HL-60 (cell line): Measurements from ENCODE around the gene MYOZ1.

Experiments
- GABPA ChIP-seq: IDR thresholded peaks from 2 replicates; pipeline ENCODE4 v1.6.1; 2012; ENCODE audit warnings: low read depth
- POLR2AphosphoS5 ChIP-seq: IDR thresholded peaks from 2 replicates; pipeline ENCODE4 v1.6.1; 2012; ENCODE audit warnings: low read depth
- REST ChIP-seq: IDR thresholded peaks from 2 replicates; pipeline ENCODE4 v1.6.1; 2012; ENCODE audit warnings: low read depth; ENCODE audit not compliant: insufficient replicate concordance
- SPI1 ChIP-seq: IDR thresholded peaks from 2 replicates; pipeline ENCODE4 v1.6.1; 2012; ENCODE audit warnings: low read depth, mild to moderate bottlenecking, borderline replicate concordance
- TF ChIP-seq, protein P1 (sequence below): IDR thresholded peaks from one replicate; pipeline ENCODE4 v1.5.1; 2011; ENCODE audit warnings: low read length, control low read depth, inconsistent platforms; ENCODE audit not compliant: insufficient read depth

DNA sequence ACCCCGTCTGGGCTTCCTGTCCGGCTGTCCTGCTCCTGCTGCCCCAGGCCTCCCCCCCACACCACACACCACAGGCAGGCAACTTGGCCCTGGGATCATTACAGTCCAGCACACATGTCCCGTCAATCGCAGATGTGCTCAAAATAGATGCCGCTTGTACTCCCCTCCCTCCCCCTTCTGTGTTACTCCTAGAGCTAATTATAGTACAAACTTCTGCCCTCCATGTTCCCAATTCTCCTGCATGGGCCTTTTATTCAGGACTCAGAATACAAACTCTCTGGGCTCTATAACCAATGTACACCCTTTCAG, 14.7 kb upstream of the MYOZ1 start, which contains the start of gene SYNPO2L:
- TF ChIP-seq, protein P1, sequence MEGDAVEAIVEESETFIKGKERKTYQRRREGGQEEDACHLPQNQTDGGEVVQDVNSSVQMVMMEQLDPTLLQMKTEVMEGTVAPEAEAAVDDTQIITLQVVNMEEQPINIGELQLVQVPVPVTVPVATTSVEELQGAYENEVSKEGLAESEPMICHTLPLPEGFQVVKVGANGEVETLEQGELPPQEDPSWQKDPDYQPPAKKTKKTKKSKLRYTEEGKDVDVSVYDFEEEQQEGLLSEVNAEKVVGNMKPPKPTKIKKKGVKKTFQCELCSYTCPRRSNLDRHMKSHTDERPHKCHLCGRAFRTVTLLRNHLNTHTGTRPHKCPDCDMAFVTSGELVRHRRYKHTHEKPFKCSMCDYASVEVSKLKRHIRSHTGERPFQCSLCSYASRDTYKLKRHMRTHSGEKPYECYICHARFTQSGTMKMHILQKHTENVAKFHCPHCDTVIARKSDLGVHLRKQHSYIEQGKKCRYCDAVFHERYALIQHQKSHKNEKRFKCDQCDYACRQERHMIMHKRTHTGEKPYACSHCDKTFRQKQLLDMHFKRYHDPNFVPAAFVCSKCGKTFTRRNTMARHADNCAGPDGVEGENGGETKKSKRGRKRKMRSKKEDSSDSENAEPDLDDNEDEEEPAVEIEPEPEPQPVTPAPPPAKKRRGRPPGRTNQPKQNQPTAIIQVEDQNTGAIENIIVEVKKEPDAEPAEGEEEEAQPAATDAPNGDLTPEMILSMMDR: no peak
- TF ChIP-seq POLR2AphosphoS5: no peak
- TF ChIP-seq REST: no peak
- TF ChIP-seq GABPA: no peak
- no peak for TF ChIP-seq SPI1
